Cardiac muscle cell (in vitro differentiated cells and primary cell): ENCODE results near the gene RBM28. TPM values are rescaled to one million over a fixed set of nuclear protein-coding genes. Genes with fewer than 3 reads are reported as not detected.

ENCODE experiments used
- DNase-seq, 2 donors: peaks; one replicate each; pipeline versions ENCODE4 v3.0.0 to v3.0.0-alpha.2; 2010 to 2017; ENCODE audit warnings: low read depth in 1 of 2, low spot score in 1 of 2
- H3K27ac ChIP-seq: fragments of 200-600 bp; sonication (generic); 2 replicates; pipeline ENCODE4 v1.5.1; 2016
- H3K27me3 ChIP-seq: fragments of 200-600 bp; sonication (generic); 2 replicates; pipeline ENCODE4 v1.6.0; 2016; ENCODE audit warnings: control low read depth
- H3K36me3 ChIP-seq: fragments of 200-600 bp; sonication (generic); 2 replicates; pipeline ENCODE4 v1.5.1; 2016; ENCODE audit warnings: control low read depth
- H3K4me1 ChIP-seq: fragments of 200-600 bp; sonication (generic); 2 replicates; pipeline ENCODE4 v1.8.1; 2017; ENCODE audit warnings: low read depth, mild to moderate bottlenecking, mixed run types
- H3K4me3 ChIP-seq: fragments of 200-600 bp; sonication (generic); 2 replicates; pipeline ENCODE4 v1.5.1; 2016; ENCODE audit warnings: mild to moderate bottlenecking
- H3K9me3 ChIP-seq: fragments of 200-600 bp; sonication (generic); 2 replicates; pipeline ENCODE4 v1.5.1; 2017; ENCODE audit warnings: low read depth, mild to moderate bottlenecking, control low read depth
- CTCF ChIP-seq: IDR thresholded peaks from 2 replicates; pipeline ENCODE4 v1.5.1; 2012; ENCODE audit warnings: low read depth, mild to moderate bottlenecking, low read length
- polyA plus RNA-seq: library from polyadenylated mRNA; unstranded; fragments of >200 nt; fragmentation: Nextera tagmentation; extraction: Ambion mirVana; gene quantifications from 2 replicates; pipeline ENCODE4 v1.2.1, GENCODE V29; 2016
- total RNA-seq: library from RNA; depleted of rRNA; stranded (reverse); fragments of >200 nt; gene quantifications from 2 replicates; pipeline ENCODE4 v1.2.3, GENCODE V29; 2016

The RBM28 gene
- total and polyA plus RNA-seq, 2 experiments from 2014 or later = 23.0 to 26.4 TPM

DNA sequence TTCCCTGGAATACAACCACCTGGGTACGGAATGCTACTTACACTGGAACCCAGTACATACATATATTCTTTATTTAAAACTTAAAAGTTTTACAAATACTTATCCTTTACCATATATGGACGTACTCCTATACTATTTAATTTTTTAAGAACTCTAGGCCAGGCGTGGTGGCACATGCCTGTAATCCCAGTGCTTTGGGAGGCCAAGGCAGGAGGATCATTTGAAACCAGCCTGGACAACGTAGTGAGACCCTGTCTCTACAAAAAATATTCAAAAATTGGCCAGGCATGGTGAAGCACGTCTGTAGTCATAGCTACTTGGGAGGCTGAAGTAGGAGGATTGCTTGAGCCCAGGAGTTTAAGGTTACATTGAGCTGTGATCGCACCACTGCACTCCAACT, 2.0 kb downstream of the RBM28 start:
- TF ChIP-seq CTCF = no peak
- no peak overlapping the region for H3K4me3 ChIP-seq
- H3K36me3 ChIP-seq = peaks cover 24% of the 10 kb centered on the region

DNA sequence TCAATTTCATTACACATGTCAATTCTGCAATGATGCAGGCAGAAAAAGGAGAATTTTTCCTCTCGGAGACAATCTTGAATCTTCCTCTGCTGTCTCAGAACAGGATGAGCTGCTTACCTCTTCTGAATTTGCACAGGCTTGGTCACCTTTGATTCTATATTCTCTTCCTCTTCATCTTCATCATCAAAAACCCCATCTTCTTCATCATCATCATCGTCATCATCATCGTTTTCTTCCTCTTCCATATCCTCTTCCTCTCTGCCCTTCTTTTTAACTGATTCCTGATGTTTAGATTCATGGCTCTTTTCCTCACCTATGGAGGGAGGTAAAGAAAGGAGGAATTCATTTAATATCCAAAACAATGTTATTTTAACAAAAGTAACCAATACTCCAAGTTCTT, 8.0 kb downstream of the RBM28 start:
- Histone ChIP-seq H3K4me1 (no peaks in the 10 kb centered on the region), H3K36me3 (peaks cover 77% of the 10 kb centered on the region), H3K27ac (no peak overlapping the region), H3K9me3 (no peaks in the 10 kb centered on the region), H3K27me3 (no peaks in the 10 kb centered on the region), H3K4me3 (no peak overlapping the region)
- TF ChIP-seq CTCF = no peak
- no peak for DNase-seq

More for the DNA sequence above, 2.0 kb downstream of the RBM28 start:
- Histone ChIP-seq H3K4me1 (no peaks in the 10 kb centered on the region), H3K27ac (no peak overlapping the region), H3K9me3 (no peaks in the 10 kb centered on the region), H3K27me3 (no peaks in the 10 kb centered on the region)
- no peak for DNase-seq

GRCh38 chr7:128324368-128324680, 19.4 kb downstream of the RBM28 start:
- H3K27me3 ChIP-seq = no peaks in the 10 kb centered on the region
- no peak for DNase-seq
- H3K27ac ChIP-seq = peak overlapping the region; percentile 57
- TF ChIP-seq CTCF = no peak
- H3K4me1 ChIP-seq = peaks cover 4% of the 10 kb centered on the region
- no peaks in the 10 kb centered on the region for H3K9me3 ChIP-seq
- peaks cover 63% of the 10 kb centered on the region for H3K36me3 ChIP-seq
- no peak overlapping the region for H3K4me3 ChIP-seq

DNA sequence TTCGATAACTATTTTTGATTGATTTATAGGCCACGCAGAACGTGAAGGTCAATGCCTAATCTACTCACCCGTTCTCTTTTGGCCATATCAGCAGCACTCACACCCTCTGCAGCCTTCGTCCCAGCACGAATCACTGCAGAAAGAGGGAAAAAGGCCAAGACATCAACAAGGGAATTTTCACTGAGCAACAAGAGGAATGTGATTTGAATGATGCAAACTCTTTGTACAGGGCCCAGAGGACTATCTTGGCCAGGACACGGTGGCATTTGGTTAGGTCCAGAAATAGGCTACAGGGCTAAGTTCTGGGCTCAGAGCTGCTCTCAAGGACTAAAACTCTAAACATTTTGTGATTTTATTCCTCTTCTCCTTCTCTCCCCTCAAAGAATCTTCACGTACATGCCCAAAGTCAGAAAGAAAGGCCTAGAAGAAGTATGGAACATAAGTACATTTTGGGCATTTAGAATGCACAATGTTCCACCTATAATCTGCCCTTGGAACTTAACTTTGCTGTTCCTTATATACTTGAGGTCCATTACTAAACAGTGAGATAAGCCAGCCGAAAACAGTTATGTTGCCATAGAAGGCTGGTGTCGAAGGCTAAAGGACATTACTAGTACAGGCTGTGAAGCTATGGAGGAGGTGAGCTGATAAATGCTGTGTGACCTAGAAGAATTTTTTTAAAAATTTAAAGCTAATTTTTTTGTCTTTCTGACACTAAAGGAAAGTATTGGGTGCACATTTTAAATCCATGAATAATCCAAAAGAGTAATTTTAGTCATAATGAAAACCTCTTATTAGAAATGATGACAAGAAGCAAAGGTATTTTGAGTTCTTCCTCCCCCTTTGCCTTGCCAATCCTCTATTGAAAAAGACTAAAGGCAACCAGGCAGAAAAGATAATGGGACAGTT, 20.0 kb downstream of the RBM28 start:
- Histone ChIP-seq H3K4me3 (no peak overlapping the region), H3K4me1 (peaks cover 4% of the 10 kb centered on the region), H3K9me3 (no peaks in the 10 kb centered on the region), H3K36me3 (peaks cover 65% of the 10 kb centered on the region), H3K27me3 (no peaks in the 10 kb centered on the region), H3K27ac (peak overlapping the region; percentile 57)
- no peak for TF ChIP-seq CTCF
- DNase-seq = peak in 1 of 2 donors; percentile 6

DNA sequence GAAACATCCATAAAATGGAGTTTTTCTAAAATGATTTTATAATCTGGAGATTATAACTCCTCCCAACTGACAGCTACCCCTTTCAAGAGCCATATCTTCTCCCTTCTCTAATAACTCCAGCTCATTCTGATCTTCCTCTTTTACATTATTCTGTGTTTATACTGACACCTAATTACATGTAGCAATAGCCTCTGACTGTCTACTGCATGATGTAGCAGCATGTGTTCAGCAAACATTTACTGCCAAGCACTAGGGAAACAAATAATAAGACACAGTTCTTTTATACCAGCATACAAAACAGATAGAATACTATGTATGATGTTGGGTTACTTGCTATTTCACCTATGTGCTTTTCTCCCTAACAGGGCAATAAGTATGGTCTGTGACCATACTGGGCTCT, 20.7 kb downstream of the RBM28 start:
- no peak overlapping the region for H3K4me3 ChIP-seq
- DNase-seq = no peak
- peak overlapping the region; percentile 57 for H3K27ac ChIP-seq
- no peak for TF ChIP-seq CTCF
- no peaks in the 10 kb centered on the region for H3K27me3 ChIP-seq
- no peaks in the 10 kb centered on the region for H3K9me3 ChIP-seq
- peaks cover 66% of the 10 kb centered on the region for H3K36me3 ChIP-seq
- peaks cover 4% of the 10 kb centered on the region for H3K4me1 ChIP-seq
